K562 (cell line): ENCODE data around the gene SCN7A. TPM values are rescaled to one million over a fixed set of nuclear protein-coding genes. Genes with fewer than 3 reads are reported as not detected.
A peak's percentile ranks its signal among the peaks of the same experiment; 100 is the strongest.

Source experiments
- CHCHD3 ChIP-seq: fragments of 250-450 bp; sonication (Bioruptor Pico); IDR thresholded peaks from 2 replicates; pipeline ENCODE4 v2.1.2; 2022; ENCODE audit warnings: mild to moderate bottlenecking
- EGR1 ChIP-seq: fragments of 450-650 bp; conservative IDR thresholded peaks from 2 replicates; pipeline ENCODE4 v1.6.1; 2017; ENCODE audit warnings: mild to moderate bottlenecking
- GATAD2A ChIP-seq: fragments of 450-650 bp; IDR thresholded peaks from 2 replicates; pipeline ENCODE4 v1.6.1; 2017
- ILK ChIP-seq: fragments of 450-650 bp; IDR thresholded peaks from 2 replicates; pipeline ENCODE4 v1.6.1; 2016; ENCODE audit warnings: missing genetic modification characterization, low read depth, mild to moderate bottlenecking, missing compliant biosample characterization, moderate library complexity, borderline replicate concordance
- MAFF ChIP-seq: IDR thresholded peaks from 2 replicates; pipeline ENCODE4 v1.6.1; 2012; ENCODE audit warnings: low read length, improper control_type of control experiment
- RCOR1 ChIP-seq, 2 experiments: IDR thresholded peaks; 2 replicates each; pipeline ENCODE4 v1.6.1; 2012; ENCODE audit warnings: low read depth in 2 of 2, low read length in 2 of 2, borderline replicate concordance in 1 of 2, improper control_type of control experiment in 1 of 2
- SRSF3 ChIP-seq: fragments of 200-400 bp; formaldehyde crosslinking; IDR thresholded peaks from 2 replicates; pipeline ENCODE4 v1.6.1; 2016; ENCODE audit warnings: mild to moderate bottlenecking, low read length, moderate library complexity; ENCODE audit not compliant: insufficient read depth
- STAT5B ChIP-seq: fragments of 250-450 bp; sonication (Bioruptor Pico); IDR thresholded peaks from 2 replicates; pipeline ENCODE4 v1.8.0; 2021; ENCODE audit warnings: mild to moderate bottlenecking, inconsistent platforms
- polyA plus RNA-seq, 8 experiments: library from polyadenylated mRNA; depleted of rRNA in 4 of 8; stranded (reverse) in 5 of 8; unstranded in 3 of 8; fragments of >200 nt; fragmentation: Nextera tagmentation in 2 of 8; fragmentation: Illumina TruSeq in 1 of 8; extraction: Ambion mirVana in 2 of 8; extraction: Trizol in 1 of 8; gene quantifications; 2 replicates each; pipeline versions ENCODE4 v1.2.1 to v1.2.3, GENCODE V29; 2011 to 2014; ENCODE audit warnings: inconsistent platforms in 1 of 8, missing spikeins in 1 of 8
- total RNA-seq, 7 experiments: library from RNA; depleted of rRNA in 6 of 7; stranded (reverse); fragments of >200 nt in 6 of 7; fragmentation: Illumina TruSeq in 2 of 7; extraction: Trizol in 2 of 7; gene quantifications; 2 replicates each; pipeline versions ENCODE4 v1.2.1 to v1.2.3, GENCODE V29; 2011 to 2021; ENCODE audit warnings: low replicate concordance in 1 of 7
- TF ChIP-seq, protein P1 (sequence below), 2 experiments: fragments of 450-650 bp; IDR thresholded peaks; 2 replicates each; pipeline ENCODE4 v1.6.1; 2016; ENCODE audit warnings: mild to moderate bottlenecking in 2 of 2, borderline replicate concordance in 1 of 2, low read depth in 1 of 2, moderate library complexity in 1 of 2
- TF ChIP-seq, protein P2 (sequence below): sonication (generic); formaldehyde crosslinking; IDR thresholded peaks from 2 replicates; pipeline ENCODE4 v1.8.0; 2022; ENCODE audit warnings: mild to moderate bottlenecking, missing genetic modification reagents

Gene SCN7A
- total and polyA plus RNA-seq, 9 of the 15 experiments (the other 6 are each of a cell fraction or from before 2014, with no cell fraction given) = under 0.01 to 0.05 (median 0.03) TPM; not detected in 3

DNA sequence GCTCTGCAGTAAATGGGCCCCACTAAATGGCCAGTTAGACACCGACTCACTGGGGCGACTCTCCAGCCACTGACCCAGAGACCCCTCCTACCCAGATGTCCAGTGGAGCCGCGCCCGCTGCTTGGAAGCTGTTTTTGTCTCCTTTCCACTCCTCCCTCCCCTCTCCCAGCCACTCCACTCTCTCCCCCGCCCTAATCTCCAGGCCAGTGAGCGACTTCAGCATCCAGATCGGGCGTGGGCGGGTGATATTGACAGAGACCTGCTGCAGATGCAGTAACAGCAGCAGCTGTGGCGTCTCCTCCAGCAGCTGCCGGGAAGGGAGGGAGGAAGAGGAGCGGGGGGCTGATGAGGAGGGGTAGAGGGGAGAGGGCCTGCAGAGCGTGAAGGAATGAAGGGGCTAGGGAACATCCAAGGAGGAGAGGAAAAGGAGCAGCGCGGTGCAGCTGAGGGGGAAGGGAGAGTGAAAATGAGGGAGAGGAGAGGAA lies at the start of gene SCN7A (continued):
- TF ChIP-seq RCOR1 (IDR thresholded peaks at IDR 0.05; ENCODE audit: borderline replicate concordance in 1 of 2, low read depth in 2 of 2, low read length in 2 of 2) (peak in 1 of 2 experiments; percentile 70; a peak in 1 of 4 replicates), GATAD2A (no peak), ILK (tag) (no peak), STAT5B (no peak), MAFF (no peak), CHCHD3 (no peak), SRSF3 (no peak), EGR1 (peak; percentile 94)
- TF ChIP-seq, protein P1, sequence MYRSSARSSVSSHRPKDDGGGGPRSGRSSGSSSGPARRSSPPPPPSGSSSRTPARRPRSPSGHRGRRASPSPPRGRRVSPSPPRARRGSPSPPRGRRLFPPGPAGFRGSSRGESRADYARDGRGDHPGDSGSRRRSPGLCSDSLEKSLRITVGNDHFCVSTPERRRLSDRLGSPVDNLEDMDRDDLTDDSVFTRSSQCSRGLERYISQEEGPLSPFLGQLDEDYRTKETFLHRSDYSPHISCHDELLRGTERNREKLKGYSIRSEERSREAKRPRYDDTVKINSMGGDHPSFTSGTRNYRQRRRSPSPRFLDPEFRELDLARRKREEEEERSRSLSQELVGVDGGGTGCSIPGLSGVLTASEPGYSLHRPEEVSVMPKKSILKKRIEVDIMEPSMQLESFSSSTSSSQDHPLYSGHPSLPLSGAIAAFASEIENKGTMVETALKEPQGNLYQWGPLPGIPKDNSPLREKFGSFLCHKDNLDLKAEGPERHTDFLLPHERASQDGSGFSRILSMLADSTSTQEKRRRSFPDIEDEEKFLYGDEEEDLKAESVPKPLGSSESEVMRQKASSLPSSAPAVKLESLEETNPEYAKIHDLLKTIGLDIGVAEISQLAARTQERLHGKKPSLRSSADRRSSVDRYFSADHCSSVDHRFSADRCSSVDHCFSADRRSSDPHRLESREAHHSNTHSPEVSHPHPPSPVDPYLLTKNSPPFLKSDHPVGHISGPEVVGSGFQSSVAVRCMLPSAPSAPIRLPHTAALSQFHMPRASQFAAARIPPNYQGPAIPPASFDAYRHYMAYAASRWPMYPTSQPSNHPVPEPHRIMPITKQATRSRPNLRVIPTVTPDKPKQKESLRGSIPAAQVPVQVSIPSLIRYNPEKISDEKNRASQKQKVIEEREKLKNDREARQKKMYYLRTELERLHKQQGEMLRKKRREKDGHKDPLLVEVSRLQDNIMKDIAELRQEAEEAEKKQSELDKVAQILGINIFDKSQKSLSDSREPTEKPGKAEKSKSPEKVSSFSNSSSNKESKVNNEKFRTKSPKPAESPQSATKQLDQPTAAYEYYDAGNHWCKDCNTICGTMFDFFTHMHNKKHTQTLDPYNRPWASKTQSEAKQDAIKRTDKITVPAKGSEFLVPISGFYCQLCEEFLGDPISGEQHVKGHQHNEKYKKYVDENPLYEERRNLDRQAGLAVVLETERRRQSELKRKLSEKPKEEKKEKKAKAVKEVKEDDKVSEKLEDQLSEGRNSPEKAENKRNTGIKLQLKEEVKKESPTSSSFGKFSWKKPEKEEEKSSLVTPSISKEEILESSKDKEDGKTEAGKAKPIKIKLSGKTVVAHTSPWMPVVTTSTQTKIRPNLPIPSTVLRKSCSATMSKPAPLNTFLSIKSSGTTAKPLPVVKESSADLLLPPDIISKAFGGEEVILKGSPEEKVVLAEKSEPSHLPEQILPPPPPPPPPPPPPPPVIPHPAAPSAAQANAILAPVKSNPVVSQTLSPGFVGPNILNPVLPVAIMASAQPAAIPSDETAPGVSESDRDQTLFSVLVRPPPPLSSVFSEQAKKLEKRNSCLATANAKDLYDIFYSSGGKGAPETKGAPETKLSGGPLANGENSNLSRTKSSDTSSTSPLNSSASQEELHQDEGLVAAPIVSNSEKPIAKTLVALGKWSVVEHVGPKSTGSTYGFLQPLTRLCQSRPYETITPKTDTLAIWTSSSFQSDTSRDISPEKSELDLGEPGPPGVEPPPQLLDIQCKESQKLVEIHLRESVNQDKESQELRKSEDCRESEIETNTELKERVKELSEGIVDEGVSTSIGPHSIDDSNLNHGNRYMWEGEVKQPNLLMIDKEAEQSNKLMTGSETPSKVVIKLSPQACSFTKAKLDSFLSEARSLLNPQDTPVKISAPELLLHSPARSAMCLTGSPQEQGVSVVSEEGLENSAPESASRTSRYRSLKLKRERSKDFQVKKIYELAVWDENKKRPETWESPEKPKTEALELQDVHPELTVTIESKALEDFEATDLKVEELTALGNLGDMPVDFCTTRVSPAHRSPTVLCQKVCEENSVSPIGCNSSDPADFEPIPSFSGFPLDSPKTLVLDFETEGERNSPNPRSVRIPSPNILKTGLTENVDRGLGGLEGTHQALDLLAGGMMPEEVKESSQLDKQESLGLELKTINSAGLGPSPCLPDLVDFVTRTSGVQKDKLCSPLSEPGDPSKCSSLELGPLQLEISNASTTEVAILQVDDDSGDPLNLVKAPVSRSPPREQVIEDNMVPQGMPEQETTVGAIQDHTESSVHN (IDR thresholded peaks at IDR 0.05; ENCODE audit: borderline replicate concordance in 1 of 2, low read depth in 1 of 2) = no peak
- TF ChIP-seq, protein P2, sequence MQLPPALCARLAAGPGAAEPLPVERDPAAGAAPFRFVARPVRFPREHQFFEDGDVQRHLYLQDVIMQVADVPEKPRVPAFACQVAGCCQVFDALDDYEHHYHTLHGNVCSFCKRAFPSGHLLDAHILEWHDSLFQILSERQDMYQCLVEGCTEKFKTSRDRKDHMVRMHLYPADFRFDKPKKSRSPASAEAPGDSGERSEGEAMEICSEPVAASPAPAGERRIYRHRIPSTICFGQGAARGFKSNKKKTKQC (CRISPR knock-in tag) = no peak
